Activated CD4-positive, alpha-beta T cell treated with anti-CD3 and anti-CD28 coated beads for 36 hours (primary cell): ENCODE results near the gene KRT72. TPM values are rescaled to one million over a fixed set of nuclear protein-coding genes. Genes with fewer than 3 reads are reported as not detected.
A peak's percentile ranks its signal among the peaks of the same experiment; 100 is the strongest.

Source experiments
- ATAC-seq: fragments of 200-7000 bp; cut with Tn5 transposase; one replicate; pipeline ENCODE4 v1.10.0; 2021; ENCODE audit warnings: mild to moderate bottlenecking, moderate library complexity
- CTCF ChIA-PET: fragments of 350-600 bp; sonication (Branson Sonifier 250); formaldehyde crosslinking; loops from one replicate; lab custom pipeline; 2021; ENCODE audit warnings: antibody characterized with exemption; lab: Charles Lee
- POLR2A ChIA-PET: fragments of 350-600 bp; sonication (Branson Sonifier 250); formaldehyde crosslinking; loops from one replicate; lab custom pipeline; 2021; ENCODE audit warnings: antibody characterized with exemption, inconsistent platforms; lab: Charles Lee
- DNase-seq: peaks from one replicate; pipeline ENCODE4 v3.0.0-alpha.2; 2020
- H3K27ac Mint-ChIP-seq: one replicate; pipeline ENCODE4 v1.8.0; 2021; ENCODE audit warnings: mixed read lengths
- H3K27me3 Mint-ChIP-seq: one replicate; pipeline ENCODE4 v1.8.0; 2021; ENCODE audit warnings: mixed read lengths
- H3K36me3 Mint-ChIP-seq: one replicate; pipeline ENCODE4 v1.8.0; 2021; ENCODE audit warnings: low read depth, mixed read lengths
- H3K4me1 Mint-ChIP-seq: one replicate; pipeline ENCODE4 v1.8.0; 2021; ENCODE audit warnings: mixed read lengths
- H3K4me3 Mint-ChIP-seq: one replicate; pipeline ENCODE4 v1.8.0; 2021; ENCODE audit warnings: mild to moderate bottlenecking, moderate library complexity, mixed read lengths
- H3K9me3 Mint-ChIP-seq: one replicate; pipeline ENCODE4 v1.8.0; 2021; ENCODE audit warnings: low read depth, mixed read lengths
- intact Hi-C, 2 experiments: fragments of 100-400 bp; cut with DNase I in 1 of 2; cut with micrococcal nuclease in 1 of 2; formaldehyde crosslinking; loops; one replicate each; pipeline versions ENCODE4 v1.14.2 to v1.15.1; 2022 to 2024; cut with DNase I, micrococcal nuclease
- total RNA-seq, 2 experiments: library from RNA; stranded (reverse); gene quantifications; one replicate each; pipeline ENCODE4 v1.2.3, GENCODE V29; 2021

The KRT72 gene
- total RNA-seq, 2 experiments from 2014 or later: 3.2 TPM

DNA sequence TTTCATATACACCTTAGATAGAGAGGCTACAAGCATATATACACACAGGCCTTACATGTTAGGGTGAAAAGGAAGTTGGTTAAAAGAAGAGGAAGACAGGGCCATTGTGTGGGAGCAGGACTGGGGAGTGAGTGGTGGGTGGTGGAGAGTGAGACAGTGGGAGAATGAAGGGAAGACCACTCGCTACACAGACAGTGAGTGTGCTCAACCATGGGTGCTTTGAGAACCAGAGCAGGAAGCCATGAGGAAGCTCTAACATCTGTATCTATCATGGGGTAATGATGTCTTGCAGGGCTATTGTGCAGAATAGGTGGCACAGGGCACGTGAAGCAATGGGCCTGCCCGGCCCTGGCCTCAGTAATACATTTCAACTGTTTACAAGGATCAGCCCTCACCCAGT, 16.2 kb downstream of the KRT72 start:
- H3K27me3 Mint-ChIP-seq: no peaks in the 10 kb centered on the region
- no peaks in the 10 kb centered on the region for H3K36me3 Mint-ChIP-seq
- intact Hi-C loops: loop anchor here (10.0 kb wide), 2 partner anchors 130 to 430 kb away; no protein-coding TSS in a partner anchor
- no peaks in the 10 kb centered on the region for H3K9me3 Mint-ChIP-seq
- ChIA-PET CTCF (interaction anchor here (0.5 to 5.4 kb wide), 6 partner anchors 11 to 561 kb away, joined by 3 to 70 read pairs (median 6); partner anchors contain the start of gene KRT74), POLR2A (interaction anchor here (0.9 kb wide), 1 partner anchor 75 kb away, joined by 4 read pairs; no protein-coding TSS in a partner anchor)
- ATAC-seq (no peak), DNase-seq (no peak)
- no peak overlapping the region for H3K27ac Mint-ChIP-seq
- H3K4me1 Mint-ChIP-seq: peaks cover 48% of the 10 kb centered on the region
- H3K4me3 Mint-ChIP-seq: no peak overlapping the region

DNA sequence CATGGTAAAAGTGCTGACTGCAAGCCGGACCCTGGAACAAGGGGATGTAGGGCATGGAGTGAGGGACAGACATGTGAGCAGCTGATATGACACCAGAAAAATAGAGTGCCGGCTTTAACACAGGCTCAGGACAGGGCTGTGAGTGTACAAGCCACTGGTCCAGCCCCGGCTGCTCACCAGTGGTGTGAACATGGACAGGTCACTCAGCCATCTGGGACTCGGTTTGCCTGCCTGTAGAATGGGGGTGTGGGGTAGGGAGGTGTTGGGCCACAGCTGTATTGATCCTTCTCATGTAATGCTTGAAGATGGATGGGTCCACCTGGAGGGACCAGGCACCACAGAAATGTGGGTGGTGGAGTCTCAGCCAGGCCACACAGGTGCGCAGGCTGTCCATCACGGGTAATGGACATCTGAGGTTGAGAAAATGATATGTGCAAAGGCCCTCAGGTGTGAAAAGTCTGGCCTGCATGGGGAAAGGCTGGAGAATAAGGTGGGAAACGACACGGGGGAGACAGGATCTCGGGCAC, 17.0 kb downstream of the KRT72 start:
- Mint-ChIP-seq H3K36me3 (no peaks in the 10 kb centered on the region), H3K27ac (no peak overlapping the region), H3K27me3 (no peaks in the 10 kb centered on the region), H3K4me1 (peaks cover 51% of the 10 kb centered on the region), H3K9me3 (no peaks in the 10 kb centered on the region), H3K4me3 (no peak overlapping the region)
- intact Hi-C loops: loop anchor here (10.0 kb wide), 2 partner anchors 131 to 429 kb away; no protein-coding TSS in a partner anchor
- no peak for ATAC-seq
- CTCF ChIA-PET: interaction anchor here (0.6 to 5.4 kb wide), 12 partner anchors 10 to 1159 kb away, joined by 3 to 70 read pairs (median 6); partner anchors contain the start of gene KRT74
- DNase-seq: no peak
- POLR2A ChIA-PET: interaction anchor here (0.9 kb wide), 1 partner anchor 75 kb away, joined by 4 read pairs; no protein-coding TSS in a partner anchor

DNA sequence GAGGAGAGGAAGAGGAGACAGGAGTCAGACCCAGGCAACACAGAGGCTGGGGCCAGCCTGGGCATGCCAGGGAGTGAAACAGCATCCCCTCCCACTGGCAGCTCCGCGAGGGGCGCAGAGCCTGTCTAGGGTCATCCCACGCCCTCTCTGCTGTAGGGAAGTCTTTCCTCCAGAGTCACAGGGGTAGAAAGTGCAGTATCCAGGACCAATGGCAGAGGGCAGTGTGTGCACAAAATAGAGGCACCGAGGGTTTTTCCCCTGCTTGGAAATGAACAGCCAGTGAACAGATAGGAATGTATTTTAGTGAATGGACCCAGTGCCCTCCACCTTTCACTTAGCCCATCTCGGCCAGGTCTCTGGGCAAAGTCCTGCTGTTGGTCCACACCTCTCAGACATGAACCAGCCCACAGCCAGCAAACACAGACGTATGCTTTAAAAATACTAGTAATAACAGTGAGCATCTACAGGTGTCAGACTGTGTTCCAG, 18.2 kb downstream of the KRT72 start:
- Mint-ChIP-seq H3K4me1 (peaks cover 51% of the 10 kb centered on the region), H3K9me3 (no peaks in the 10 kb centered on the region)
- ATAC-seq: peak; percentile 78

DNA sequence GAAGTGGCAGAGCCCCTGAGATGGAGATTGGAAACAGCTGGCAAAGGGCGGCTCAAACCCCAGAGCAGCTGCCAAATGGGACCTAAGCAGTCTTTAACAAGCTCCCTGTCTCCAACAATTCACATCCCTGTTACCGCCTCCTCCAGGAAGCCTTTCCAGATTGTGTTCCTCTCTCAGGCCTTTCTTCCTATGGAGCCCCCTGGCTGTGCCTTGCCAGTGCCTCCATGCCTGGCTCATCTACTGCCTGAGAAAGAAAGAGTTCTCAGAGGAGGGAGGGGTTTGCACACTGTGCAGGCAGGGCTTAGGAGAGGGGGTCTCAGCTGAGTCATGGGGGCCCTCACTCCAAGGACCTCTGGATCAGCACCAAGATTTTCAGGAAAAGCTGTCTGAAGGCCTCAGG, 18.8 kb downstream of the KRT72 start:
- peaks cover 51% of the 10 kb centered on the region for H3K4me1 Mint-ChIP-seq
- ATAC-seq (no peak), DNase-seq (no peak)
- no peak overlapping the region for H3K4me3 Mint-ChIP-seq
- intact Hi-C loops: loop anchor here (10.0 kb wide), 2 partner anchors 132 to 428 kb away; no protein-coding TSS in a partner anchor
- no peak overlapping the region for H3K27ac Mint-ChIP-seq
- H3K9me3 Mint-ChIP-seq: no peaks in the 10 kb centered on the region
- no peaks in the 10 kb centered on the region for H3K27me3 Mint-ChIP-seq
- ChIA-PET CTCF (interaction anchor here (0.8 to 5.4 kb wide), 8 partner anchors 48 to 298 kb away, joined by 3 to 70 read pairs (median 4); no protein-coding TSS in a partner anchor), POLR2A (no interaction called here)
- H3K36me3 Mint-ChIP-seq: no peaks in the 10 kb centered on the region

More for the DNA sequence above, 18.2 kb downstream of the KRT72 start:
- Mint-ChIP-seq H3K27me3 (no peaks in the 10 kb centered on the region), H3K4me3 (no peak overlapping the region), H3K27ac (no peak overlapping the region), H3K36me3 (no peaks in the 10 kb centered on the region)
- POLR2A ChIA-PET: no interaction called here
- DNase-seq: peak; percentile 80
- CTCF ChIA-PET: interaction anchor here (0.6 to 5.4 kb wide), 10 partner anchors 23 to 397 kb away, joined by 3 to 70 read pairs (median 6); no protein-coding TSS in a partner anchor
- intact Hi-C loops: loop anchor here (1.0 to 10.0 kb wide), 6 partner anchors 132 to 428 kb away; no protein-coding TSS in a partner anchor

DNA sequence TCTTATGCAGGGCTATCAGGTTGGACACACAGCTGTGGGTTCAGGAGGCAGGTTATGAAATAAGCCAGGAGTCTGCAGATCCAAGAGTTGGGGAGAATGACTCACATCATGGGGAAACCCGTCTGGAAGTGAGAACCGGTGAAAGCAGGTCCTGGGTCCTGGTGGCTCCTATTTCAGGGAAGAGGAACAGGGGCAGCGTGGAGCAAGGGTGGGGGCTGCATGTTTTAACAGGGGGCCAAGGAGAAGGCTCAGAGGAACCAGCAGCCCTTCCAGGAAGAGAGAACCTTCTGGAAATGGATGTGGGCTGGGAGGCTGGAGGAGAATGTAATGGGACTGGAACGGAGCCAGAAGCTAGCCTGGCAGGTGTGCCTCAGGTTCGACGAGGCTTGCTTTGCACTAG, 19.8 kb downstream of the KRT72 start:
- Mint-ChIP-seq H3K4me1 (peaks cover 41% of the 10 kb centered on the region), H3K4me3 (no peak overlapping the region), H3K27ac (no peak overlapping the region), H3K27me3 (no peaks in the 10 kb centered on the region), H3K9me3 (no peaks in the 10 kb centered on the region), H3K36me3 (no peaks in the 10 kb centered on the region)
- ATAC-seq (no peak), DNase-seq (no peak)
- intact Hi-C loops: loop anchor here (10.0 kb wide), 2 partner anchors 133 to 427 kb away; no protein-coding TSS in a partner anchor
- ChIA-PET POLR2A (no interaction called here), CTCF (interaction anchor here (0.6 to 5.4 kb wide), 10 partner anchors 17 to 372 kb away, joined by 3 to 70 read pairs (median 4); no protein-coding TSS in a partner anchor)

DNA sequence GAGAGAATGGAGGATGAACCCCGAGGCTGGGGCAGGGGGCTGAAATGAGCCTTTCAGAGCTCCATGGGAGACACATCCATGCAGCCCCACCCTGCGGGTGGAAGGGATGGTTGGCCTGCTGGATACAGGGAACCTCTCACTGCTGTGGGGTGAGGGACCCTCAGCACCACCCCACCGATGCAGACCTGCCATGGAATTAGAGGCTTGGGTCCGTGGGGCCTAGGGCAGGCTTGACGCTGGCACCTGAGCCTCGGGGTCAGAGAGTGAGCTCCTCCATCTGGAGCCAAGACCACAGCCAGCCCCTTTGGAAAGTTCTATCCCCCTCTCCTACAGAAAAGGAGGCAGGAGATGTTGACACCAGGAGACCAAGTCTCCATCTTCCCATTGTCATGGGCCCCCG, 20.2 kb downstream of the KRT72 start:
- H3K4me1 Mint-ChIP-seq: peaks cover 37% of the 10 kb centered on the region
- CTCF ChIA-PET: interaction anchor here (0.6 to 3.9 kb wide), 7 partner anchors 18 to 372 kb away, joined by 3 to 32 read pairs (median 4); no protein-coding TSS in a partner anchor
- POLR2A ChIA-PET: no interaction called here
- no peak for DNase-seq
- H3K27ac Mint-ChIP-seq: no peak overlapping the region
- no peak for ATAC-seq
- H3K4me3 Mint-ChIP-seq: no peak overlapping the region
- intact Hi-C loops: loop anchor here (10.0 kb wide), 2 partner anchors 134 to 426 kb away; no protein-coding TSS in a partner anchor
- H3K9me3 Mint-ChIP-seq: no peaks in the 10 kb centered on the region
- no peaks in the 10 kb centered on the region for H3K27me3 Mint-ChIP-seq
- no peaks in the 10 kb centered on the region for H3K36me3 Mint-ChIP-seq

DNA sequence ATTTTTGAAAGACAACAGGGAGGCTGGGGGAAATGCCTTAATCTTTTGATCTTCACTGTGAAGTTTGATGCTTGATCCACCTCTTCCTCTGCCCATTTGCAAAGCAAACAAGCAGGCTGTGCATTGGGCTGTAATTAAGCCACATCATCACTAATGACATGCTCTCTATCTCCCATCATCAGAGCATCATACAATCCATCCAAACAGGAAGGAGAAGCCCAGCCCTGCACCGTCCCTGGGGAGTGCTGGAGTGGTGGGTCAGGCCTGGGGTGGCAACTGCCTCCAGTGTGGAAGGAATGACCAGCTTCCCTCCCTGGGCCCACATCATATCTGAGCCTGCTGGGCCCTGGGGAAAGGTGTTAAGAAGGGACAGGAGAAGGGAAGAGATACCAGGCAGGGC, 20.8 kb downstream of the KRT72 start:
- Mint-ChIP-seq H3K27me3 (no peaks in the 10 kb centered on the region), H3K27ac (no peak overlapping the region), H3K4me1 (peaks cover 33% of the 10 kb centered on the region), H3K9me3 (no peaks in the 10 kb centered on the region), H3K36me3 (no peaks in the 10 kb centered on the region), H3K4me3 (no peak overlapping the region)
- ATAC-seq: no peak
- POLR2A ChIA-PET: no interaction called here
- intact Hi-C loops: loop anchor here (10.0 kb wide), 2 partner anchors 134 to 426 kb away; no protein-coding TSS in a partner anchor
- CTCF ChIA-PET: interaction anchor here (0.7 to 3.9 kb wide), 4 partner anchors 18 to 300 kb away, joined by 3 to 32 read pairs (median 11); no protein-coding TSS in a partner anchor
- no peak for DNase-seq

DNA sequence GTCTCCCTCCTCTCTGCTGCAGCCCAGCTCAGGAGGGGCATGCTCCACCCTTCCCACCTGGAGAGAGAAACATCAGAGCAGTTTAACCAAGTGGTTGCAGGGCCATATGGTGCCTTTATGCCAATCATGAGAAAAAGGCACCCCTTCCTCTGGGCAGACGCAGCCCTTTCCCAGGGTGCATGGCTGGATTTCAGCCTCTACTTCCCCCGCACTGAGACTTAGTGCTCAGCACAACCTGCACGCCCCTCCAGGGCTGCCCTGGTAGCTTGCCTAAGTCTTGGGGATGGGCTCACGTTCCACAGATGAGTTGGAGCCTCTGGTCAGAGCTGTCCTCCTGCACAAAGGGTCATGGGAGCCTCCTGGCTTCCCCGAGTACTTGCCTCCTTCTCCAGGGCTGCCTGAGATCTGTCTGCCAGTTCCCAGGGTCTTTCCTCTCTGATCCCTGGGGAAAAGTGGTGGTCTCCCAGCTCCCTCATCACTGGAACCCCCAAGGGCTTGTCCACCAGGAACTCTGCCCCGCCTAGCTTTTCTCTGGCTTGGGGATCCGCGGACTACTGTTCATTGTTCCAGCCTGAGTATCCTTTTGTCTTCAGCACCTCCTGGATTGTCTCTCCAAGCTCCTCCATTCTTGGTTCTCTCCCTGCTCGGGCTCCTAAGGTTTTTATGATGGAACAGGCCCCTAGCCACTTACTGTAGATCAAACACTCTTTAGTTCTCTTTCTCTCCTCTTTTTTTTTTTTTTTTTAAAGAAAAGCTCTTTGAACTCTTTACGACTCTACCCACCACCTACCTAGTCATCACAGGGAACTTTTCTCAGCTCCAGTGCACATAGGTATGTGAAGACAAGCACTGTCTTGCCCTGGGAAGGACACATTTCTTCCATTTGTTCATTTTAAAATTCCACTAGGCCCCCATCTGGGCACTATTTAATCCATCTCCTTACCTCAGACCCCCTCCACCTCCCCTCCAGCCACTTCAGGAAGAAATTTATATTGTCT, 21.5 kb downstream of the KRT72 start:
- Mint-ChIP-seq H3K27ac (no peak overlapping the region), H3K4me3 (no peak overlapping the region), H3K27me3 (no peaks in the 10 kb centered on the region), H3K9me3 (no peaks in the 10 kb centered on the region), H3K36me3 (no peaks in the 10 kb centered on the region), H3K4me1 (peaks cover 26% of the 10 kb centered on the region)
- CTCF ChIA-PET: interaction anchor here (0.8 to 3.0 kb wide), 5 partner anchors 22 to 301 kb away, joined by 3 to 18 read pairs (median 4); no protein-coding TSS in a partner anchor
- ATAC-seq (no peak), DNase-seq (no peak)
- POLR2A ChIA-PET: no interaction called here
- intact Hi-C loops: loop anchor here (10.0 kb wide), 2 partner anchors 135 to 425 kb away; no protein-coding TSS in a partner anchor

DNA sequence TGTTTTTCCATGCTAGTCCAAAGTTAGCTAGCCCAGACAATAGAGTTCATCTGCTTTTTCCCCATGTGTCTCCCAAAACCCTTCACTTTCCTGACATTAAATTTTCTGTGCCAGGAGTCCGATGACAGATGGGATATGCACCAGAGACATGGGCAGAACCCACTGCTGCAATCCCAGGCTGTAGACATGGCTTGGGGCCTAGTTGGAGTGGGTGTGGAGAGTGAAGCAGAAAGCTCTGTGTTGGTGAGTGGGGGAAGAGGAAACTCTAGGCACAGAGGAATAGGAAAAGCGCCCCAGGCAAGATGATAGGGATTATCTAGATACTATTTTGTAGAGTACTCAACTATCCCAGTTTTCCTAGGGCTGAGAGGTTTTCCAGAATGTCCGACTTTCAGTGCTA, 22.8 kb downstream of the KRT72 start:
- POLR2A ChIA-PET: no interaction called here
- ATAC-seq: no peak
- CTCF ChIA-PET: interaction anchor here (1.1 to 3.0 kb wide), 2 partner anchors 78 to 302 kb away, joined by 4 to 18 read pairs; no protein-coding TSS in a partner anchor
- intact Hi-C loops: no loop called here
- Mint-ChIP-seq H3K4me3 (no peak overlapping the region), H3K27me3 (no peaks in the 10 kb centered on the region), H3K27ac (no peak overlapping the region), H3K4me1 (peaks cover 20% of the 10 kb centered on the region), H3K36me3 (no peaks in the 10 kb centered on the region), H3K9me3 (no peaks in the 10 kb centered on the region)
- no peak for DNase-seq

DNA sequence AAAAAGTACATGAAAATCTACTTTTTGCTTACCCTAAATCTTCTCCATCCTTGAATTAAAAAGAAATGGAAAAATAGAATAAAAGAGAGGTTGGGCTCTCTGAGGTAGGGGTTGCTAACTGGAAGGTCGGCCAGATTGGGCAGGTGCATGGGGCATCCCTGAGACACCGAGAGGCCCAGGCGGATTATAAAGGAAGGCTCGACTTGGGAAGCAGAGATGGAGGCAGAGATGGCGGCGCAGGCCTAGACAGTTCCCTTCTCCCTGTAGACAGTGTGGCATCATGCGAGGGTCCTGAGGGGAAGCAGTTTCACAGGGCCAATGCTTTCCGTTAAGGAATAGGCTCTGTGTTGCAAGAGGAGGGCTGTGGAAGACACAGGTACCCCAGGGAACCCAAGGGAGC, 23.9 kb downstream of the KRT72 start:
- ChIA-PET CTCF (no interaction called here), POLR2A (no interaction called here)
- Mint-ChIP-seq H3K4me3 (no peak overlapping the region), H3K36me3 (no peaks in the 10 kb centered on the region), H3K27me3 (no peaks in the 10 kb centered on the region), H3K4me1 (peaks cover 11% of the 10 kb centered on the region), H3K27ac (no peak overlapping the region), H3K9me3 (no peaks in the 10 kb centered on the region)
- no peak for DNase-seq
- intact Hi-C loops: no loop called here
- ATAC-seq: no peak
